Stimulated activated CD4-positive, alpha-beta T cell treated with anti-CD3 and anti-CD28 coated beads, Interleukin-12 subunit alpha, Interleukin-12 subunit beta, amount 100 ng/mL, for 24 hours (primary cell): ENCODE measurements around the gene SLC25A24.
"Not testable (repeated sequence)": the region's sequence is repeated elsewhere in the genome, so short reads cannot be mapped to it uniquely, and the experiment has no call there.

Source experiments
- DNase-seq, 2 experiments: peaks; one replicate each; pipeline ENCODE4 v3.0.0-alpha.2; 2020; ENCODE audit warnings: low read depth in 2 of 2

Gene SLC25A24

GRCh38 chr1:108199781-108200686 lies at the start of gene SLC25A24:
TSS of gene SLC25A24 (minus strand) at chr1:108200343. CDS start at chr1:108200138, 205 bp downstream.
- peak; percentile 52 to 66 for DNase-seq

- not testable (repeated sequence) for DNase-seq
These were observed 43.8 kb upstream of the SLC25A24 start, which contains the start of gene NBPF4 for GRCh38 chr1:108243976-108244375. TSS of gene NBPF4 (minus strand) at chr1:108244076. CDS start at chr1:108243761, 315 bp downstream.

GRCh38 chr1:108239426-108239825 lies 39.3 kb upstream of the SLC25A24 start:
- not testable (repeated sequence) for DNase-seq

- DNase-seq: not testable (repeated sequence)
These were observed 35.2 kb upstream of the SLC25A24 start for GRCh38 chr1:108235308-108235707.

- DNase-seq: not testable (repeated sequence)
These were observed 32.0 kb upstream of the SLC25A24 start for GRCh38 chr1:108232183-108232582.

- not testable (repeated sequence) for DNase-seq
These were observed 29.8 kb upstream of the SLC25A24 start for GRCh38 chr1:108229976-108230375.

- DNase-seq: not testable (repeated sequence)
These were observed 27.6 kb upstream of the SLC25A24 start for GRCh38 chr1:108227772-108228171.

- not testable (repeated sequence) for DNase-seq
These were observed 26.7 kb upstream of the SLC25A24 start for GRCh38 chr1:108226855-108227254.

GRCh38 chr1:108223226-108223625 lies 23.1 kb upstream of the SLC25A24 start:
- DNase-seq: not testable (repeated sequence)

GRCh38 chr1:108217515-108218174 lies 17.5 kb upstream of the SLC25A24 start:
- DNase-seq: not testable (repeated sequence)

GRCh38 chr1:108217007-108217406 lies 16.9 kb upstream of the SLC25A24 start:
- not testable (repeated sequence) for DNase-seq

GRCh38 chr1:108216028-108216890 lies 16.1 kb upstream of the SLC25A24 start:
- not testable (repeated sequence) for DNase-seq

- DNase-seq: not testable (repeated sequence)
These were observed 14.7 kb upstream of the SLC25A24 start for GRCh38 chr1:108214641-108215465.

GRCh38 chr1:108211014-108211413 lies 10.9 kb upstream of the SLC25A24 start:
- DNase-seq: no peak

- no peak for DNase-seq
These were observed 9.4 kb upstream of the SLC25A24 start for GRCh38 chr1:108209456-108210108.

- DNase-seq: no peak
These were observed 8.7 kb upstream of the SLC25A24 start for GRCh38 chr1:108208724-108209446.

GRCh38 chr1:108203582-108203981 lies 3.4 kb upstream of the SLC25A24 start:
- not testable (repeated sequence) for DNase-seq

GRCh38 chr1:108201687-108202086 lies 1.5 kb upstream of the SLC25A24 start:
- no peak for DNase-seq

- DNase-seq: no peak
These were observed 526 bp upstream of the SLC25A24 start for GRCh38 chr1:108200687-108201051.
